Measurements from ENCODE around the gene NOD2.

DNA sequence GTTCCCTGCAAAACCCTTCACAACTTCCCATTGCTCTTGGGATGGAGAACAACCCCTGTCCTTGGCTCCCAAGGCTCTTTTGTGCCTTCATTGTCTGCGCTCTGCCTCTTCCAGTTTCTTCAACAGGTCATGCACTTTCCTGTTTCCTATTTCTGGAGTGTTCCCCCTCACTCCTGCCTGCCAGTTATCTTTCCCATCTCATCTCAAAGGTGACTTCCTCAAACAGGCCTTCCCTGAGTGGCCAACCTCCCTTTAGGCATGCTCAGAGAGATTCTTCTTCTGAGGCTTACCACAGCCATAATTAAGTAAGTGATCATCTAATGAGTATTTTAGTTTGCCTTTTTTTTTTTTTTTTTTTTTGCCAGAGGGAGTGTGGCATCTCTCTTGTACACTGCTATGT is 45.6 kb downstream of the NOD2 start:
- TF ChIP-seq GATA2 (IDR thresholded peaks at IDR 0.05; ENCODE audit: low read depth, low read length) (no peak), GATA3 (IDR thresholded peaks at IDR 0.05; ENCODE audit: low read depth, low read length) (no peak)

All from SH-SY5Y (cell line).